Neural progenitor cell (in vitro differentiated cells): ENCODE data around the gene PANK3. TPM values are rescaled to one million over a fixed set of nuclear protein-coding genes. Genes with fewer than 3 reads are reported as not detected.

Experiments
- DNase-seq: peaks from one replicate; pipeline ENCODE4 v3.0.0-alpha.2; 2016; ENCODE audit warnings: low spot score
- H2AFZ ChIP-seq: fragments of 200-600 bp; sonication (generic); replicated peaks from 2 replicates; pipeline ENCODE4 v1.6.1; 2016; ENCODE audit warnings: antibody characterized with exemption
- H3F3A ChIP-seq: fragments of 200-600 bp; sonication (generic); 2 replicates; pipeline ENCODE4 v1.6.1; 2016; ENCODE audit warnings: antibody characterized with exemption, low read depth
- H3K27ac ChIP-seq: fragments of 200-600 bp; sonication (generic); 2 replicates; pipeline ENCODE4 v1.5.1; 2016; ENCODE audit warnings: mild to moderate bottlenecking
- H3K27me3 ChIP-seq: fragments of 200-600 bp; sonication (generic); 2 replicates; pipeline ENCODE4 v1.6.1; 2016; ENCODE audit warnings: mild to moderate bottlenecking, moderate library complexity
- H3K36me3 ChIP-seq: fragments of 200-600 bp; sonication (generic); 2 replicates; pipeline ENCODE4 v1.5.1; 2016
- H3K4me1 ChIP-seq: fragments of 200-600 bp; sonication (generic); 2 replicates; pipeline ENCODE4 v1.6.1; 2016; ENCODE audit warnings: mixed run types
- H3K4me2 ChIP-seq: fragments of 200-600 bp; sonication (generic); 2 replicates; pipeline ENCODE4 v1.6.1; 2016
- H3K4me3 ChIP-seq: fragments of 200-600 bp; sonication (generic); 2 replicates; pipeline ENCODE4 v1.5.1; 2016
- H3K79me2 ChIP-seq: fragments of 200-600 bp; sonication (generic); 2 replicates; pipeline ENCODE4 v1.6.1; 2016; ENCODE audit warnings: low read depth
- H3K9ac ChIP-seq: fragments of 200-600 bp; sonication (generic); 2 replicates; pipeline ENCODE4 v1.6.1; 2016
- H3K9me3 ChIP-seq: fragments of 200-600 bp; sonication (generic); 2 replicates; pipeline ENCODE4 v1.5.1; 2016; ENCODE audit warnings: low read depth
- H4K20me1 ChIP-seq: fragments of 200-600 bp; sonication (generic); 2 replicates; pipeline ENCODE4 v1.6.1; 2016; ENCODE audit warnings: low read depth
- H3K27ac Mint-ChIP-seq: 3 replicates; pipeline ENCODE4 v1.8.0; 2021; ENCODE audit warnings: mixed read lengths
- H3K27me3 Mint-ChIP-seq: 2 replicates; pipeline ENCODE4 v1.8.0; 2022; ENCODE audit warnings: low read depth, mild to moderate bottlenecking, inconsistent platforms, moderate library complexity, mixed read lengths; ENCODE audit not compliant: insufficient read depth
- H3K36me3 Mint-ChIP-seq: 3 replicates; pipeline ENCODE4 v1.8.0; 2021; ENCODE audit warnings: mixed read lengths
- H3K4me1 Mint-ChIP-seq: 3 replicates; pipeline ENCODE4 v1.8.0; 2021; ENCODE audit warnings: mixed read lengths
- H3K4me3 Mint-ChIP-seq: 3 replicates; pipeline ENCODE4 v1.8.0; 2021; ENCODE audit warnings: mild to moderate bottlenecking, moderate library complexity, mixed read lengths
- H3K9me3 Mint-ChIP-seq: 3 replicates; pipeline ENCODE4 v1.8.0; 2020; ENCODE audit warnings: mixed read lengths
- EZH2 ChIP-seq: fragments of 200-600 bp; sonication (generic); IDR thresholded peaks from 2 replicates; pipeline ENCODE4 v1.6.1; 2017; ENCODE audit warnings: antibody characterized with exemption, mild to moderate bottlenecking, moderate library complexity
- EZH2phosphoT487 ChIP-seq: fragments of 200-600 bp; sonication (generic); IDR thresholded peaks from 2 replicates; pipeline ENCODE4 v1.6.1; 2017; ENCODE audit warnings: antibody characterized with exemption
- total RNA-seq: library from RNA; depleted of rRNA; stranded (reverse); fragments of >200 nt; gene quantifications from 2 replicates; pipeline ENCODE4 v1.2.3, GENCODE V29; 2015; ENCODE audit warnings: low replicate concordance
- TF ChIP-seq, protein P1 (sequence below): fragments of 200-600 bp; sonication (generic); IDR thresholded peaks from 2 replicates; pipeline ENCODE4 v1.5.1; 2017; ENCODE audit warnings: antibody characterized with exemption, mild to moderate bottlenecking

Gene PANK3
- total RNA-seq, 1 donor from 2014 or later = 117 TPM

- no peaks in the 10 kb centered on the region for H3F3A ChIP-seq
- no peak overlapping the region for H3K9ac ChIP-seq
- no peaks in the 10 kb centered on the region for H3K79me2 ChIP-seq
- H4K20me1 ChIP-seq = no peaks in the 10 kb centered on the region
- H3K36me3 ChIP-seq = no peaks in the 10 kb centered on the region
- H3K9me3 Mint-ChIP-seq = no peaks in the 10 kb centered on the region
- H3K27me3 Mint-ChIP-seq = peaks cover 3% of the 10 kb centered on the region
- peaks cover 8% of the 10 kb centered on the region for H3K4me1 ChIP-seq
- H3K4me3 ChIP-seq = no peak overlapping the region
- TF ChIP-seq, protein P1, sequence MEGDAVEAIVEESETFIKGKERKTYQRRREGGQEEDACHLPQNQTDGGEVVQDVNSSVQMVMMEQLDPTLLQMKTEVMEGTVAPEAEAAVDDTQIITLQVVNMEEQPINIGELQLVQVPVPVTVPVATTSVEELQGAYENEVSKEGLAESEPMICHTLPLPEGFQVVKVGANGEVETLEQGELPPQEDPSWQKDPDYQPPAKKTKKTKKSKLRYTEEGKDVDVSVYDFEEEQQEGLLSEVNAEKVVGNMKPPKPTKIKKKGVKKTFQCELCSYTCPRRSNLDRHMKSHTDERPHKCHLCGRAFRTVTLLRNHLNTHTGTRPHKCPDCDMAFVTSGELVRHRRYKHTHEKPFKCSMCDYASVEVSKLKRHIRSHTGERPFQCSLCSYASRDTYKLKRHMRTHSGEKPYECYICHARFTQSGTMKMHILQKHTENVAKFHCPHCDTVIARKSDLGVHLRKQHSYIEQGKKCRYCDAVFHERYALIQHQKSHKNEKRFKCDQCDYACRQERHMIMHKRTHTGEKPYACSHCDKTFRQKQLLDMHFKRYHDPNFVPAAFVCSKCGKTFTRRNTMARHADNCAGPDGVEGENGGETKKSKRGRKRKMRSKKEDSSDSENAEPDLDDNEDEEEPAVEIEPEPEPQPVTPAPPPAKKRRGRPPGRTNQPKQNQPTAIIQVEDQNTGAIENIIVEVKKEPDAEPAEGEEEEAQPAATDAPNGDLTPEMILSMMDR = no peak
- no peak for TF ChIP-seq EZH2phosphoT487
- TF ChIP-seq EZH2 = no peak
- no peak overlapping the region for H3K4me2 ChIP-seq
- no peaks in the 10 kb centered on the region for H3K27me3 ChIP-seq
- H3K9me3 ChIP-seq = no peaks in the 10 kb centered on the region
- no peaks in the 10 kb centered on the region for H3K36me3 Mint-ChIP-seq
- H2AFZ ChIP-seq = no peak overlapping the region
- no peak overlapping the region for H3K27ac Mint-ChIP-seq
- no peak overlapping the region for H3K27ac ChIP-seq
- DNase-seq = no peak
- peaks cover 12% of the 10 kb centered on the region for H3K4me1 Mint-ChIP-seq
- no peak overlapping the region for H3K4me3 Mint-ChIP-seq
These were observed 25.3 kb upstream of the PANK3 start for GRCh38 chr5:168604436-168604835.

GRCh38 chr5:168603746-168604145 is 24.6 kb upstream of the PANK3 start:
- no peak for DNase-seq

DNA sequence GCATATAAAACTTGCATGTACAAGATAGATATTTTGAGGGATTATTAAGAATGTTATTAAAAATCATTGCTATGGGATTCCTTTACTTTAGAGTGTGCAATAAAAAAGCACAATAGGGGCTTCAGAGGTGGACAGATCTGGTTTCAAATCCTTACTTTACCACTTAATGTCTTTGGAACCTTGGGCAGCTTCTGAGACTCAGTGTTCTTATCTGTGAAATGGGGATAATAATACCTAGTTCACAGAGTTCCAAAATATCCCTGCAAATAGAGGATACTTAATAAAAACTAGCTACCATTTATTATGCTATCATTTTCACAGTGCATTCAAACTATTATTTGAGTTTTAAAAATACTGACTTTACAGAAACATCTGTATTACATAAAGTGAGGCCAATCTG is 23.3 kb upstream of the PANK3 start:
- Histone ChIP-seq H3K4me3 (no peak overlapping the region), H3K4me1 (peaks cover 8% of the 10 kb centered on the region), H3K27ac (no peak overlapping the region), H3K9ac (no peak overlapping the region), H3F3A (no peaks in the 10 kb centered on the region), H3K36me3 (no peaks in the 10 kb centered on the region), H3K9me3 (no peaks in the 10 kb centered on the region), H3K79me2 (no peaks in the 10 kb centered on the region), H4K20me1 (no peaks in the 10 kb centered on the region), H3K27me3 (no peaks in the 10 kb centered on the region), H3K4me2 (no peak overlapping the region), H2AFZ (no peak overlapping the region)
- Mint-ChIP-seq H3K27ac (no peak overlapping the region), H3K4me1 (peaks cover 12% of the 10 kb centered on the region), H3K36me3 (no peaks in the 10 kb centered on the region), H3K27me3 (peaks cover 3% of the 10 kb centered on the region), H3K9me3 (no peaks in the 10 kb centered on the region), H3K4me3 (no peak overlapping the region)
- DNase-seq = no peak
- TF ChIP-seq, protein P1 = no peak
- no peak for TF ChIP-seq EZH2phosphoT487
- no peak for TF ChIP-seq EZH2

More at GRCh38 chr5:168603746-168604145, 24.6 kb upstream of the PANK3 start:
- H3K36me3 Mint-ChIP-seq = no peaks in the 10 kb centered on the region
- peaks cover 12% of the 10 kb centered on the region for H3K4me1 Mint-ChIP-seq
- H3K36me3 ChIP-seq = no peaks in the 10 kb centered on the region
- no peaks in the 10 kb centered on the region for H3K79me2 ChIP-seq
- peaks cover 3% of the 10 kb centered on the region for H3K27me3 Mint-ChIP-seq
- no peaks in the 10 kb centered on the region for H3K27me3 ChIP-seq
- H3K4me2 ChIP-seq = no peak overlapping the region
- H2AFZ ChIP-seq = no peak overlapping the region
- H3K4me3 ChIP-seq = no peak overlapping the region
- H3K27ac ChIP-seq = no peak overlapping the region
- peaks cover 8% of the 10 kb centered on the region for H3K4me1 ChIP-seq
- no peak overlapping the region for H3K9ac ChIP-seq
- no peaks in the 10 kb centered on the region for H3F3A ChIP-seq
- no peak overlapping the region for H3K27ac Mint-ChIP-seq
- no peak overlapping the region for H3K4me3 Mint-ChIP-seq
- no peaks in the 10 kb centered on the region for H4K20me1 ChIP-seq
- TF ChIP-seq EZH2 = no peak
- TF ChIP-seq, protein P1 = no peak
- TF ChIP-seq EZH2phosphoT487 = no peak
- H3K9me3 ChIP-seq = no peaks in the 10 kb centered on the region
- no peaks in the 10 kb centered on the region for H3K9me3 Mint-ChIP-seq
